T-helper 1 cell (primary cell): ENCODE measurements around the gene RAB6D.
"Not testable (repeated sequence)": the region's sequence is repeated elsewhere in the genome, so short reads cannot be mapped to it uniquely, and the experiment has no call there.

ENCODE experiments used
- DNase-seq, 5 donors: peaks; one replicate each; pipeline ENCODE4 v3.0.0-alpha.2; 2012 to 2020
- total RNA-seq, 4 donors: gene quantifications; one replicate each; lab custom pipeline; 2026; lab: John Stamatoyannopoulos, UW

RAB6D gene
- total RNA-seq, result 0 to 0.27 (median 0.11) reads per million in 4 donors

GRCh38 chr2:131363703-131364186, at the start of gene RAB6D:
Gene RAB6D (minus strand): TSS chr2:131364168. CDS start chr2:131363720, 448 bp downstream.
- DNase-seq, result not testable (repeated sequence)

GRCh38 chr2:131413148-131413747, 49.3 kb upstream of the RAB6D start:
- peak in 2 of 5 donors; percentile 19 to 51 for DNase-seq

GRCh38 chr2:131410173-131410572, 46.2 kb upstream of the RAB6D start:
- DNase-seq, result no peak

DNA sequence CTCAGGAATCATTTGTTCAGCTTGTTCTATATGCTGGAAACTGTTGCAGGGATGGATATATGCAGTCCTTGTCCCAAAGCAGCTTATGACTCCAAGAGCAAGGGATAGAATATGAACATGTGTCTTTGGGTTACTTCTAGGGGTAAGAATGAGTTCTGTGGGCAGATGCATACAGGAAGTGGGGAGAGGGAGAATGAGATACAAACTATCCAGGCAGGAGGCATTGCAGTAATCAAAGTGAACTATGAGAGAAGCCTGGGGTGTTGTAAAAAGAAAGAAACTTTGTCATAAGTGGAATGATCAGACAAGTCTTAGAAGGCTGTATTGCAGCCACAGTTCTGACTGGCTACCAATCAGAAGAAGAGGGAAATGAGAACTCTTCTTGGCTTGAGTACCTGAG, 44.8 kb upstream of the RAB6D start:
- no peak for DNase-seq

- no peak for DNase-seq
Observed at GRCh38 chr2:131408207-131408606, 44.2 kb upstream of the RAB6D start.

- DNase-seq, result no peak
Observed at GRCh38 chr2:131404753-131405152, 40.8 kb upstream of the RAB6D start.

- no peak for DNase-seq
Observed at GRCh38 chr2:131402320-131403039, 38.5 kb upstream of the RAB6D start.

DNA sequence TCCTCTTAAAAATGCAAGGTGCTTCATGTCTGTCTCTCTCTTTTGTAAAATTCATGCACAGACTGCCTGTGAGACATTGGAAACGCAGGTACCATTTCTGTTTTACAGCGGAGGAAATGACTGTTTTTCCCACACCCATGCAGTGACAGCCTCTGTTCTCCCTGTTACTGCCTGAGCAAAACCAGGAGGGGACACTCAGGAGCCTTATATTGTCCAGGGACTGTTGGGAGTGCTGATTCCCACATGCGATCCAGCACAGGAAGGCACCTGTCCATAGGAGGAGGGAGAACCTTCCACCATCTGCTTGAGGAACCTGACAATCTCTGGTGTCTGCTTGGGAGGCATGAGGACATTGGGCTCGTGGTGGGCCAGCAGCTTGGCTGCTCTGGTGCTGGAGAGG, 36.9 kb upstream of the RAB6D start:
- no peak for DNase-seq

DNA sequence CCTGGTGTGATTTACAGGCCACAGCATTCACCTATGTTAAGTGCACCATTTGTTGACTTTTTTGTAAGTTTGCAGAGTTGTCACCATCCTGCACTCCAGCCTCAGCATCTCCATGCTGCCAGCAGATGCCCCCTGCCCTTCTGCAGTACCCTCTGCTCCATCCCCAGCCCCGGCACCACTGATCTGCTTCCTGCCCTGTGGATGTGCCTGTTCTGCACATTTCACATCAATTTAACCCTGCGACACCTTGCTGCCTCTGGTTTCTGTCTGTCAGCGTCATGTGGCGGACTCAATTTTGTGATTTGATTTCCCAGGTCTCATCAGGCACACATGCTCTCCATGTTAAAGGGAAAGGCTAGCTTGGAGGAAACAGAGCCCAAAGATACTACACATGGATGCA, 36.5 kb upstream of the RAB6D start:
- DNase-seq, result not testable (repeated sequence)

DNA sequence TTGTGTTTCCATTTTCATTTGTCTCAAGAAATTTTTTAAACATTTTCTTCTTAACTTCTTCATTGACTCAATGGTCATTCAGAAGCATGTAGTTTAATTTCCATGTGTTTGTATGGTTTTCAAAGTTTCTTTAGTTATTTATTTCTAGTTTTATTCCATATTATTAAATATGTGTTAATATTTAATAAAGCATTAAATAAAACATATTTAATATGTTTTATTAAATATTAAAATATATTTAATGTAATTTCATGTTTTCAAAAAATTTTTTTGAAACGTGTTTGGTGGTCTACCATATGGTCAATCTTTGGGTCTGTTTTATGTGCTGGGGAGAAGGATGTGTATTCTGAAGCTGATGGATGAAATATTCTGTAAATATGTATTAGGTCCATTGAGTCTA, 32.2 kb upstream of the RAB6D start:
- DNase-seq, result not testable (repeated sequence)

GRCh38 chr2:131395024-131395645, 31.2 kb upstream of the RAB6D start:
- DNase-seq, result not testable (repeated sequence)

- peak in 1 of 5 donors; percentile 18 for DNase-seq
Observed at GRCh38 chr2:131394147-131394931, 30.4 kb upstream of the RAB6D start.

- DNase-seq, result not testable (repeated sequence)
Observed at GRCh38 chr2:131391953-131392352, 28.0 kb upstream of the RAB6D start.

GRCh38 chr2:131391471-131391870, 27.5 kb upstream of the RAB6D start:
- not testable (repeated sequence) for DNase-seq

- DNase-seq, result not testable (repeated sequence)
Observed at GRCh38 chr2:131390495-131391130, 26.6 kb upstream of the RAB6D start.

DNA sequence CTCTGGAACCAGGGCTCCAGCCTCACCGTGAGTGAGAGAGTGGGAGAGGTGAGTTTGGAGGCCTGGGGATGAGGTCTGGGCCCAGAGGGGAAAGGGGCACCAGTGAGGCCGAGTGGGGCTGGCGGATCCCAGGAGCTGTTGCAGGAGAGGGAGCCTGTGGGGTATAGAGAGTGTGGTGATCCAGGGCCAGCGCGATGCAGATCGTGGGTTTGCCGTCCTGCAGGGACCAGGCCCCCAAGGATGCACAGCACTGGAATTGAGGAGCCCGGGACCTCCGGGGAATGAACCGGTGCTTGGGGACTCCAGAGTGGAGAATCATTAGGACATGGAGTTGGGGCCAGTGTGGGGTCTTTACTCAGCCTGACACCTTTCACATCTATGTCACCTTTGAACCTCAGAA, 25.7 kb upstream of the RAB6D start:
- no peak for DNase-seq

GRCh38 chr2:131388834-131389233, 24.9 kb upstream of the RAB6D start:
- DNase-seq, result not testable (repeated sequence)

GRCh38 chr2:131373111-131373510, 9.1 kb upstream of the RAB6D start:
- DNase-seq, result not testable (repeated sequence)

GRCh38 chr2:131369954-131370353, 6.0 kb upstream of the RAB6D start:
- no peak for DNase-seq

DNA sequence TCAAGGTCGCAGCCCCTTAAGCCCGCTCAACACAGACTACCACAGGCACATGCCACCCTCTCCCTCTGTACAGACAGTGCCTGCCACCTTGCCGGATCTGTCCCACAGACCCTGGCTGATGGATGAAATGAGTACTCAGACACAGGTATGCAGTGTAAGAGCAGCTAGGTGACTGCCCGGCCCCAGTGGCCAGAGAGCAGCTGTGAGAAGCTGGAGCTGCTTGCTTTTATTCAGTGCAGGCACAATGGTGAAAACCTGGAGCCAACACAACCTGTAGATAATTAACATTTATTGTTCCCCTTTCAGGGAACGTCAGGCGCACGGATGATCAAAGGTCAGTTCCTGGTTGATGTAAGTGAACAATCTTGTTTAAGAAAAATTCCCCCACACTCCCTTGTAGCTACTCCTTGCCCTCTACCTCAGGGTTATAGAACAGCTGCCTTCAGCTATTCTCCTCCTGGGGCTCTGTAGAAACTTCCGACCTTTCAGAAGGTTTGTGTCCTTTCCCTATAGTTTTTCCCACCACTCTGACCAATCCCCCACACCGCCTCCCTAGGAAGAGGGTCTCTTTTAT, 4.6 kb upstream of the RAB6D start:
- not testable (repeated sequence) for DNase-seq

GRCh38 chr2:131367352-131367751, 3.4 kb upstream of the RAB6D start:
- no peak for DNase-seq

DNA sequence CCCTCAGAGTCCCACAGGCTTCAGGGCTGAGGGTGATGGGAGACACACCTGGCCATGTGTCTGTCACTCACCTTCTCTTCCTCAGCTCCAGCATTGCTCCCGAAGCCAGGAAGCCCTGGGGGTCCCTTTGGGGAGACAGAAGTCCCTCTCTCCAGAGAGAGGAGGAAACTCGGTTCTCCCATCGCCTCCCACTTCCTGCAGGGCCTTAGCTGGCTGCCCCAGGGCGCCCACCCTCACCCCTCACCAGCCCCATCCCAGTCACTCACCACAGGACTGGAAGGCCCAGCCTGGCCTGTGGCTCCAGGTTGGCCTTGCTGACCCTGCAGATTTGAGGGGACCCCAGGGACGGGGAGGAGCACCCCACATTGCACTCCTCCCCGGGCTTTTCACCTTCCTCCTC, 2.7 kb upstream of the RAB6D start:
- no peak for DNase-seq
